Central memory CD8-positive, alpha-beta T cell (primary cell): ENCODE results near the gene FMNL2.

Experiments used
- ATAC-seq: fragments of 150-1000 bp; cut with Tn5 transposase; replicated peaks from 2 replicates; pipeline ENCODE4 v1.10.0; 2022; ENCODE audit warnings: mild to moderate bottlenecking, moderate FRiP score, moderate number of reproducible peaks; ENCODE audit not compliant: poor library complexity, severe bottlenecking; ENCODE audit errors: extremely low read depth
- DNase-seq, 2 donors: peaks; one replicate each; pipeline ENCODE4 v3.0.0; 2021; ENCODE audit warnings: low spot score in 2 of 2
- H3K27ac Mint-ChIP-seq: one replicate; pipeline ENCODE4 v1.8.0; 2022; ENCODE audit warnings: low read depth, mild to moderate bottlenecking, moderate library complexity, mixed read lengths
- H3K27me3 Mint-ChIP-seq: one replicate; pipeline ENCODE4 v1.8.0; 2022; ENCODE audit warnings: mixed read lengths
- H3K36me3 Mint-ChIP-seq: one replicate; pipeline ENCODE4 v1.8.0; 2022; ENCODE audit warnings: mild to moderate bottlenecking, moderate library complexity, mixed read lengths; ENCODE audit not compliant: insufficient read depth
- H3K4me1 Mint-ChIP-seq: one replicate; pipeline ENCODE4 v1.8.0; 2022; ENCODE audit warnings: mixed read lengths
- H3K4me3 Mint-ChIP-seq: one replicate; pipeline ENCODE4 v1.8.0; 2022; ENCODE audit warnings: mild to moderate bottlenecking, moderate library complexity, mixed read lengths
- H3K9me3 Mint-ChIP-seq: one replicate; pipeline ENCODE4 v1.8.0; 2022; ENCODE audit warnings: mixed read lengths

FMNL2 gene

DNA sequence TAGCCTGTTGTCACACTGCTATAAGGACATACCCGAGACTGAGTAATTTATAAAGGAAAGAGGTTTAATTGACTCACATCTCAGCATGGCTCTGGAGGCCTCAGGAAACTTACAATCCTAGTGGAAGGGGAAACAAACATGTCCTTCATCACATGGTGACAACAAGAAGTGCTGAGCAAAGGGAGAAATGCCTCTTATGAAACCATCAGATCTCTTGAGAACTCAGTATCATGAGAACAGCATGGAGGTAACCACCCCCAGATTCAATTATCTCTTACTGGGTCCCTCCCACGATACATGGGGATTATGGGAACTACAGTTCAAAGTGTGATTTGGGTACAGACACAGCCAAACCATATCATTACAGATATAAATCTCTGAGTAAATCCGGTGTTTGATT, 233.6 kb downstream of the FMNL2 start:
- ATAC-seq (no peak), DNase-seq (no peak)
- Mint-ChIP-seq H3K27ac (no peak overlapping the region), H3K4me3 (no peak overlapping the region), H3K27me3 (peaks cover 39% of the 10 kb centered on the region), H3K9me3 (no peaks in the 10 kb centered on the region), H3K4me1 (no peaks in the 10 kb centered on the region), H3K36me3 (no peaks in the 10 kb centered on the region)

DNA sequence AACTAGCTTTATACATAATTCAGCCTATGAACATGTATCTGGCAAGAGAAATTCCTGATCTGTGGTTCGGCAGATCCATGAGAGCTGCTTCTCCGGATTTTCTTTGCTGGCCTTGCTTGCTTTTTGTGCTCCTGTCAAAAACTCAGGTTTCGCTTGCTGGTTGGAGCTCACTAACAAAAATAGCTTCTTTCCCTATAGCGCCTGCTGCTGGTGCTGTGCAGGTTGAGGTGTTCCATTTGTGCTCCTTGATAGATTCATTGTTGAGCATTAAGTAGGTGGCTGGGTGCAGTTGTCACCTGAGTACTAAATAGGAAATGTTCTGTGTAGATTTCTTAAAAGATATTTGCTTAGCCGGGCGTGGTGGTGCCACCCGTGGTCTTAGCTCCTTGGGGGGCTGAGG, 234.2 kb downstream of the FMNL2 start:
- no peak for DNase-seq
- Mint-ChIP-seq H3K27me3 (peaks cover 39% of the 10 kb centered on the region), H3K27ac (no peak overlapping the region), H3K36me3 (no peaks in the 10 kb centered on the region), H3K4me3 (no peak overlapping the region), H3K9me3 (no peaks in the 10 kb centered on the region), H3K4me1 (no peaks in the 10 kb centered on the region)
- no peak for ATAC-seq

DNA sequence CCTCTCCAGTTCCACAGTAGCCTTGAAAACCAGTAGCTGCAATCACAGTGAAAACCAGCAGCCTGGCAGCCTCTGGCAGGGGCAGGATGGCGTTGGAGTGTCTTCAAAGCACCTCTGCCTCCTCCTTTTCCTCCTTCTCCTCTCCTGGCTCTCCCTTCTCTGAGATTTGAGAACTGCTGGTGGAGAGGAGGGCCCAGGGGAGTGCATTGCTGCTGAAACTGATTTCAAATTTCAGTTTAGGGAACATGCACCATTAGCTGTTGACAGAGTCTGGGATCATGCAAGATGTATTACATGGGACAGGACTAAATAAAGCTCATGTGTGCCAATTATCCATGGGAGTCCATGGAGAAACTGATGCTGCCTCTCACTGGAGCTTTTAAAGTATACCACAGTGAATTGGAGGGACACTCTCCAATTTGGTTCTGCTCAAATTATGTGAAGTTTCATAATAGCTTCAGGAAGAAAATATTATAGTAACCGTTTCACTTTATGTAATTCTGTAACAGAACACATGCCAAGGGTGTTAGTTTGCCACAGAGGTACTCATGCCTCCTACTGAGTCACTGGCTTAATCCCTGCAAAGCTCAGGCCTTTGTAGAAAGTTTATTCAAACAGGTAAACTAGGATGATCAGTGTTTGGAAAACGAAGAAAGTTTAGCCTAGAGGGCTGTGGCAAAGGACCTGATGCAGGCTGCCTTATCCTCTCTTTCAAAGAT, 236.2 kb downstream of the FMNL2 start:
- no peaks in the 10 kb centered on the region for H3K9me3 Mint-ChIP-seq

DNA sequence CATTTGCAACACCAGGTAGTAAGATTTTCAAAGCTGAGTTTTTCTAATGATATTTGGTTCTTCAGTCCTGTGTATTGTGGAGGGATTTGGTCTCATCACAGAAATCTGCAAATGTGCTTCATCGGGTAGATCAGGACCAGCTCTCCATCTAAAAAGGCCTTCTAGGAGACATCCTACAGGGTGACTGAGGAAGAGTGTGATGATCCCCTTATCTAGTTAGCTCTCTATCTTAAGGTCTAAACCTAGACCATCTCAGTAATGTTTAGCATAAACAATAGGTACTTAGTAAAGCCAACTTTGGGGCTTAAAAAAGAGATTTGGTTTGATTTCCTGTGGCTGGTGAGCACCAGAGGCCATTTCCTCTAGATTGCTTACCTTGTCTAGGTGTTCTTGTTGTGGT, 237.1 kb downstream of the FMNL2 start:
- H3K27me3 Mint-ChIP-seq, result peaks cover 16% of the 10 kb centered on the region
- H3K36me3 Mint-ChIP-seq, result no peaks in the 10 kb centered on the region
- ATAC-seq (no peak), DNase-seq (no peak)
- no peaks in the 10 kb centered on the region for H3K9me3 Mint-ChIP-seq
- H3K27ac Mint-ChIP-seq, result no peak overlapping the region
- no peaks in the 10 kb centered on the region for H3K4me1 Mint-ChIP-seq
- H3K4me3 Mint-ChIP-seq, result no peak overlapping the region

More for the DNA sequence above, 236.2 kb downstream of the FMNL2 start:
- no peak overlapping the region for H3K27ac Mint-ChIP-seq
- ATAC-seq (no peak), DNase-seq (no peak)
- H3K4me1 Mint-ChIP-seq, result no peaks in the 10 kb centered on the region
- no peak overlapping the region for H3K4me3 Mint-ChIP-seq
- H3K36me3 Mint-ChIP-seq, result no peaks in the 10 kb centered on the region
- H3K27me3 Mint-ChIP-seq, result peaks cover 25% of the 10 kb centered on the region

DNA sequence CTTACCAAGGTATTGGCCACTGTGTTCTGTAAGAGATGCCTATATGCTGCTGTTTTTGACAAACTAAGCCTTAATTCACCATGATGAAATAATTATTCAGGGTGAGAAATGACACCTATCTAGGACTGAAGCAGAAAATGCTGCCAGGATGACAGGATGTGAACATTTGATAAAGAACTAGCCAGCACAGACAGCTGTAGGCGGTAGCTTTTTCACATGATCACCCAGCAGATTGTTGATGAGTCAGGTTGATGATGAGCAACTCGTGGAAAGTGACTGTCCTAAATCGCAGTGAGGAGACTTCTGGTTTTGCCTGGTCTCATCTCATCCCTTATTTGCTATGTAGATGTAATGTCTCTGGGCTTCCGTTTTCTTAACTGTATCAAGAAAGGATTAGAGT, 238.2 kb downstream of the FMNL2 start:
- ATAC-seq, result peak; percentile 40
- no peaks in the 10 kb centered on the region for H3K36me3 Mint-ChIP-seq
- no peak for DNase-seq

DNA sequence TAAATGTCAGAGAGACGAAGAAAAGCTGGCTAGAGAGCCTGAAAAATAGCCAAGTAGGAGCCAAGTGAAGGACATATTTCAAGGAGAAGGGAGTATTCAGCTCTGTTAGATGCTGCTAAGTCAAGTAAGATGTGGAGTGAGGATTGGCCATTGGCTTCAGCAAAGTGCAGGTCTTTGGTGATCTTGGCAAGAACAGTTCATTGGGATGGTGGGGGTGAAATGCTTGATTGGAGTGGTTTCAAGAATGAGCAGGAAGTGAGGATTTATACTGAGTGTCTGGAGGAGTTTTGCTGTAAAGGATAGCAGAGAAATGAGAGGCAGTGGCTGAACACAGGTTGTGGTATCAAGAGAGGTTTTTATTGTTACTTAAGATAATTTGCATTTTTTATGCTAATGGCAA, 242.6 kb downstream of the FMNL2 start:
- Mint-ChIP-seq H3K4me3 (no peak overlapping the region), H3K27me3 (no peaks in the 10 kb centered on the region), H3K36me3 (no peaks in the 10 kb centered on the region), H3K27ac (no peak overlapping the region), H3K9me3 (no peaks in the 10 kb centered on the region), H3K4me1 (no peaks in the 10 kb centered on the region)
- ATAC-seq (no peak), DNase-seq (no peak)

More for the DNA sequence above, 238.2 kb downstream of the FMNL2 start:
- H3K4me3 Mint-ChIP-seq, result no peak overlapping the region
- H3K9me3 Mint-ChIP-seq, result no peaks in the 10 kb centered on the region
- H3K27me3 Mint-ChIP-seq, result peaks cover 7% of the 10 kb centered on the region
- no peaks in the 10 kb centered on the region for H3K4me1 Mint-ChIP-seq
- H3K27ac Mint-ChIP-seq, result no peak overlapping the region

DNA sequence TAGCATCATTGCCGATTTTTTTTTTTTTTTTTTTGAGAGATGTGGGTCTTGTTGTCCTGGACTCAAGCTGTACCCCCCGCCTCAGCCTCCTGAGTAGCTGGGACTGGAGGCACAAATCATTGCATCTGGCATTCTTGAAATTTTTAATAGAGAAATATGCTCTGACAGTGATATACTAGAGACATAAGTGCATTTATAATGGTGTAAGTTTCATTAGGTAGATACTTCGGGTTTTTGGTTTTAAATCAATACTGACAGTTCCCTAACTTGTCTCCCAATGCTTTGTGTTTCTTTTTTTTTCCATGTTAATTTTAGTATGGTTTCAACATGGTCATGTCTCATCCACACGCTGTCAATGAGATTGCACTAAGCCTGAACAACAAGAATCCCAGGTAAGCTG, 243.6 kb downstream of the FMNL2 start:
- DNase-seq, result no peak
- no peaks in the 10 kb centered on the region for H3K36me3 Mint-ChIP-seq
- no peak for ATAC-seq
- H3K27ac Mint-ChIP-seq, result no peak overlapping the region
- H3K9me3 Mint-ChIP-seq, result no peaks in the 10 kb centered on the region
- no peak overlapping the region for H3K4me3 Mint-ChIP-seq
- H3K4me1 Mint-ChIP-seq, result no peaks in the 10 kb centered on the region
- peaks cover 9% of the 10 kb centered on the region for H3K27me3 Mint-ChIP-seq

DNA sequence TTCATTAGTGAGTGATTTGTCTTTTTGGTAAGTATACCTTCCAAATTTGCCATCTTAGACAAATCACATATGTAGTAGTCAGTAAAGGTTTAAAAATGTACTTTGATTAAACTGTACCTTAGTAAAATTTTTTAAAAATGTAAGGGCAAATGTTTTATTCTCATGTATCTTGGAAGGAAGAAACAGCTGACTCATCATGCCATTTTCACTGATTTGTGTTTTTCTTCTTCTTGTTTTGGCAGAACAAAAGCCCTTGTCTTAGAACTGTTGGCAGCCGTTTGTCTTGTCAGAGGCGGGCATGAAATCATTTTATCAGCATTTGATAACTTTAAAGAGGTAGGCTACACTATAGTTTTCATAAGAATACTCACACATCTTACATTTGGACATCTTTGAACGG, 245.7 kb downstream of the FMNL2 start:
- DNase-seq, result no peak
- ATAC-seq, result no peak
- no peaks in the 10 kb centered on the region for H3K9me3 Mint-ChIP-seq
- no peaks in the 10 kb centered on the region for H3K36me3 Mint-ChIP-seq
- H3K27ac Mint-ChIP-seq, result no peak overlapping the region
- H3K4me3 Mint-ChIP-seq, result no peak overlapping the region
- H3K4me1 Mint-ChIP-seq, result no peaks in the 10 kb centered on the region
- H3K27me3 Mint-ChIP-seq, result peaks cover 30% of the 10 kb centered on the region

DNA sequence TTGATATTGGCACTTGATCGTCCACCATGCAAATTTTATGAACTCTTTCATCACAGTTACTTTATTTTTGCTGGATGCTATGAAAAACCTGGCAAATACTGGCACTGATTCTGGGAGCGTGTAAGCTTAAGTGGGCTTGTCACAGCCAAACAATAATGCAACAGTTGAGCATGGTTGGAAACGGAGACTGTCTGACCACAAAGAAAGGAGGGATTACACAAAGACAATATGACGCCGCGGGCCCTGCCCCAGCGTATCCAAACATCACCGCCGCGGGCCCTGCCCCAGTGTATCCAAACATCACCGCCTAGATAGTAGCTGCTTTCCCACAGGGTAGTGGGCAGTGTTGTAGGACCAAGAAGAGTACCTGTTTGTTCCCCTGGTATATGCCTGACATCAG, 246.4 kb downstream of the FMNL2 start:
- peaks cover 30% of the 10 kb centered on the region for H3K27me3 Mint-ChIP-seq
- H3K4me3 Mint-ChIP-seq, result no peak overlapping the region
- DNase-seq, result no peak
- H3K36me3 Mint-ChIP-seq, result no peaks in the 10 kb centered on the region
- no peak for ATAC-seq
- H3K4me1 Mint-ChIP-seq, result no peaks in the 10 kb centered on the region
- no peaks in the 10 kb centered on the region for H3K9me3 Mint-ChIP-seq
- no peak overlapping the region for H3K27ac Mint-ChIP-seq

DNA sequence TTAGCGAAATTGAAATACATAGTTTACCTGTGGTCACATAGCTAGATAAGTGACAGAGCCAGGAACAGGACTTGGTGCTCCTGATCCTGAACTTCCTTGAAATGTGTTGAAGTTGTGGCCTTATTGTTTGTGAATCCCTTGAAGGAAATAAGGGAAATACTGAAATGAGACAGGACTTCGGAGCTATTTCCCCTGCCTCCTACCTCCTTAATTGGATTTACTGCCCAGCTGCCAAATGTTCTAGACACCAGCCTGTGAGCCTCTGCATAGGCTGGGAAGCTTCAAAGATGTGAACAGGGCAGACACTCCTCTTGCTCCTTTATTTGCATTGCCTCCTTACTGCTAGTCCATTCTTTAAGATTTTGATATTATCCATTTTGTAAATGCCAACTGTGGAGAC, 247.1 kb downstream of the FMNL2 start:
- DNase-seq, result no peak

DNA sequence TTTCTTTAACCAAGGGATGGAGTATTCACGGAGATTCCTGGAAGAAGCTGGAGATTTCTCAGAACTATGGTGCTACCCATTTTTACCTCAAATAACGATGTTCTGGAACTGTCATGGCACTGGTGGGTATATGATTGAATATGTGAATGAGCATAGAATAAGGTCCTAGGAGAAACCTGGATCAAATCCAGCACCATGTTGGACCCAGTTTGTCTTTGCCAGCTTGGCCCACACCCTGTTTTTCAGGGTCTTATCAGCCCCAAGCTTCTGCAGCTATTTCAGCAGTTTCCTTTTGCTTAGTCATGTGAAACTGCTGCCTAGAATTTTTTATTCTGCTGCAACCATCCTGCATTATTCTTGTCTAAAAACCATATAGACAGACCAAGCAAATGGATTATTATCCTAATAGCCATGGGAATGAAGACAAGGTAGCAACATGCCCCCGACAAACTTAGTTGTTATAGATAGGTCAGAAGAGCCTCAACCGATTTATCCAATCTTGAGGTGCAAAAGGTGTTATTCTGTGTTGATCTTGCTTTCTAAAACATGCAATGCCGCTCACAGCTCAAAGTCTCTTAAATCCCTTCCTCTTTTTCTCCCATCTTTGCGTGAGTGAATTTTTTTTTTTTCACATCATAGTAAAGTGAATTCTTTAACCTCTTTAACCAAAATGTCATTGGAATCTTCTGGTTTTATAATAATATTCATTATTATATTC, 248.7 kb downstream of the FMNL2 start:
- Mint-ChIP-seq H3K4me1 (no peaks in the 10 kb centered on the region), H3K4me3 (no peak overlapping the region), H3K27ac (no peak overlapping the region), H3K36me3 (no peaks in the 10 kb centered on the region), H3K27me3 (peaks cover 30% of the 10 kb centered on the region), H3K9me3 (no peaks in the 10 kb centered on the region)
- DNase-seq (no peak), ATAC-seq (no peak)

More for the DNA sequence above, 247.1 kb downstream of the FMNL2 start:
- no peak for ATAC-seq
- no peak overlapping the region for H3K4me3 Mint-ChIP-seq
- no peaks in the 10 kb centered on the region for H3K4me1 Mint-ChIP-seq
- no peak overlapping the region for H3K27ac Mint-ChIP-seq
- H3K36me3 Mint-ChIP-seq, result no peaks in the 10 kb centered on the region
- H3K27me3 Mint-ChIP-seq, result peaks cover 30% of the 10 kb centered on the region
- H3K9me3 Mint-ChIP-seq, result no peaks in the 10 kb centered on the region

DNA sequence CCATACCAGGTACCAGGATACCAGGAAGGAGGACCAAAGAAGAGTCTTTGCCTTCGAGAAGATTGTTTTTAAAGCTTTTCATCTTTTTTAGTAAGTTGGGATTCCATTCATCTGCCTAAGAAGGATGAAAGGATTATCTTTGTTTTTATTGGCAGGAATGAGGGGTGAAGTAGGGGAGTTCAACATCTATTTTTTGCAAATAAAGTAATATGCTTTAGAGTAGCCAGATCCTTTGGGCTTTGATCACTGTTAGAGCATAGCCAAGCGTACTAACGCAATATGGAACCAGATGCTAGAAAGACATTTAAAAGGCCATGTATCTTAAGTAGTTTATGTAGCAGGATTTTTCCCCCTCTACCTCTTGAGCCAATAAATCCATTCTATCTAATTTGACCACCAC, 249.3 kb downstream of the FMNL2 start:
- Mint-ChIP-seq H3K36me3 (no peaks in the 10 kb centered on the region), H3K4me3 (no peak overlapping the region), H3K27ac (no peak overlapping the region), H3K9me3 (no peaks in the 10 kb centered on the region), H3K27me3 (peaks cover 30% of the 10 kb centered on the region), H3K4me1 (no peaks in the 10 kb centered on the region)
- no peak for DNase-seq
- no peak for ATAC-seq

DNA sequence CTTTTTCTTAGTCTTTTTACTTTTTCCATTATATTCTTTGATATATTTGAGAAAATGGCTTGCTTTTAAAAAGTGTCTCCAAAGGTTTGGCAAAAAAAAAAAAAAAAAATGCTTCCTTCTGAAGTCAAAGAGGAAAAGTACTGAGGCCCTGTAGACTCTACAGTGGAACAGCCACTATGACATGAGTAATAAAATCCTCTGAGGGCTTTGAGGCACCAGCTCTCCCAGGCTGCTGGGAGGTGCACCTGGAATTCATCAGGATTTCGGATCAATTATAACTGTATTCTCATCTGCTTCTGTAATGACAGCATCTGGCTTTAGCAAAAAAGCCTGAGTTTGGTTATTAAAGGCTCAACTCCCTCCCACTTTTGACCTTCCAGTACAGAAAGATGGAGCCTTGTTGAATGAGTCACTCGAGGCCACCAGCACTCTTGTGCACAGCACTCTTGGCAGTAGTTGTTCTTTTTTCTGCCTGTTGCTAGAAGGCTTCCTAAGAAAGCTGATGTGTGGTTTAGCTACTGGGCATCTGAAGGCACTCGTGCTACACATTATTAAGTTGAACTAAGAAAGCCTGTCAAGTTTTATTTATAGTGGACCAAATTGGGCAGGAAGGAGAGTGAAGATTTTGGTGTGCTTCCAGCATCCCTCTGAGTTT, 251.0 kb downstream of the FMNL2 start:
- Mint-ChIP-seq H3K36me3 (no peaks in the 10 kb centered on the region), H3K9me3 (no peaks in the 10 kb centered on the region), H3K4me1 (no peaks in the 10 kb centered on the region), H3K4me3 (no peak overlapping the region), H3K27me3 (peaks cover 30% of the 10 kb centered on the region), H3K27ac (no peak overlapping the region)
- ATAC-seq (no peak), DNase-seq (no peak)
